ENCODE results near the gene AVL9.
"Not testable (repeated sequence)": the region's sequence is repeated elsewhere in the genome, so short reads cannot be mapped to it uniquely, and the experiment has no call there.

Gene AVL9

DNA sequence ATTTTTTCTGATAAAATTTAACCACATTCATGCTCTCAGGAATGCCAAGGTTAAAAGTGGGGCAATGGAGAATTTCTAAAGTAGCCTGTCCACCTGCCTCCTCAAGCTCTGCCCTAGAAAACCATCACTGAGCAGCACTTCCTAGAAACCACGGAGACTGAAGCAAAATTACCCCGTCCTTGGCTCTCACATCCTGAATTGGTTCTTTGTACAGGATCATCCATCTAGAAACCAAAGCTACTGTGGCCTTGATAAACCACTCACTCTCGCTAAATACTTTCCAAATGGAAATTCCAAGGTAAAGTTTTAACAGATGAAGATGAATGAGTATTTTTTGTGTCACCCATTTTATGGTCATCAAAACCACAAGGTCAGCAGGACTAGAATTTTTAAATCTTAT is 96.6 kb downstream of the AVL9 start:
- no peak for DNase-seq

DNA sequence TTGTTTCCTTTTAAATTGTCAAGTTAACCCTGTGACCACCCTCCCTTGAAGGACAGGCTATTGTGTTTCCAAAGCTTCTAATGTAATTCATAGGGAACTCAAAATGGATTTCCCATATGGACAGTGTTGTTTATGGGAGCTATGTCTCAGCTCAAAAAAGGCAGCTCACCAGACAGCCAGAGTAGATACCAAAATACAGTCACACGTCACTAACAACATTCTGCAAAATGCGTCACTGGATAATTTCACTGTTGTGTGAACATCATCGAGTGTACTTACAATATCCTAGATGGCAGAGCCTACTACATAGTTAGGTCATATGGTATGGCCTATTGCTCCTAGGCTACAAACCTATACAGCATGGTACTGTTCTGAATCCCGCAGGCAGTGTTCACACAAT is 97.4 kb downstream of the AVL9 start:
- no peak for DNase-seq

DNA sequence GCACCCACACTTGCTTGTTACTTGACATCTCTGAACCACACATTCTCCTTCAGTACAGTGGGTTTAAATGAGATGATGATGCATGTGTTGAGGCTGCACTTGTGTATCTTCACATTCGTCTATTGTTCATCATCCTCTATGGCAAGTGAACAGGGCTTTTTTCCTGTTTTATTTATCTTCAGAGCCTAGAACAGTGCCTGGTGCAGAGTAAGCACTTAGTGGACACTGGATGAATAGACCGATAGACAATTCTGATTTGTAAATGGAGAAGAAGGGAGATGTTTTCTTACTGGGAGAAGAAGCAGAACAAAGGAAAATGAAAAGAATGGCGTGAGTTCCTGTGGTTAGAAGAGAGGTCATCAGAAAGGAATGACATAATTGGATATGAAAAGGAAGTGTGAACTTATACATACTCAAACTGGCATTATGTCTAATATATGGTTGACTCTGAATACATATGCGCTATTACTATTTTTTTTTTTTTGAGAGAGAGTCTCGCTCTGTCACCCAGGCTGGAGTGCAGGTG is 99.7 kb downstream of the AVL9 start:
- DNase-seq, result no peak

DNA sequence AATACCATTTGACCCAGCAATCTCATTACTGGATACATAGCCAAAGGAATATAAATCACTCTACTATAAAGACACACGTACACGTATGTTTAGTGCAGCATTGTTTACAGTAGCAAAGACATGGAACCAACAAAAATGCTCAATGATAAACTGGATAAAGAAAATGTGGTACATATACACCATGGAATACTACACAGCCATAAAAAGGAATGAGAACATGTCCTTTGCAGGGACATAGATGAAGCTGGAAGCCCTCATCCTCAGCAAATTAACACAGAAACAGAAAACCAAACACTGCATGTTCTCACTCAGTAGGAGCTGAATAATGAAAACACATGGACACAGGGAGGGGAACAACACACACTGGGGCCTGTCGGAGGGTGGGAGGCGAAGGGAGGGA is 105.9 kb downstream of the AVL9 start:
- DNase-seq, result not testable (repeated sequence)

DNA sequence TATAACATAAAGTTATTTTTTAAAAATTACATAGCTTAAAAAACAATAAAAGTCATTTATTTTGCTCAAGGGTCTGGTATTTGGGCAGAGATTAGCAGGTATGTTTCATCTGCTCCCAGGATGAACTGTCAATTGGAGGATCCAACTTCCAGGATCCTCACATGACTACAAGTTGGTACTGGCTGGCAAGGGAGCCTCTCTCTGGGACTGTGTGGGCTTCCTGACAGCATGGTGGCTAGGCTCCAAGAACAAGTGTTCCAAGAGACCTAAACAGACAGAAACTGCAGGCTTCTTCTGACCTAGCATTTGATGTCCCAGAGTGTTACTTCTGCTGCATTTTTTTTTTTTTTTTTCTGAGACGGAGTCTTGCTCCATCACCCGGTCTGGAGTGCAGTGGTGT is 107.2 kb downstream of the AVL9 start:
- DNase-seq, result no peak

DNA sequence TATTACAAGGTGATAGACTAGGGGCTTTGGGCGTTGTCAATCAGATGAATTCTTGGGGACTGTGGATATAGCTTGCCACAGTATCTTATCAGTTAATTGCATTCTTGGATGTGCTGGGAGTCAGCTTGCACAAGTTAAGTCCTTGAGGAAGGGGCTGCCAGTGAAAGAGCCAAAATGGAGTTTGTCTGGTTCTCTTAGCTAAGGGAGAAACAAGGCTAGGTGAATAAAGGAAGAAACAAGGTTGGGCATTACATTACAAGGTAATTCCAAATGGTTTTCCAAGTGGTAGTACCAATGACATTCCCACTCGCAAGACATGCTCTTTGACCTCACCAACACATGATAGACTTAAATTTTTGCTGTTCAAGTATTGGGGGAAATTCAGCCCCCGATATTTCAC is 108.2 kb downstream of the AVL9 start:
- not testable (repeated sequence) for DNase-seq

DNA sequence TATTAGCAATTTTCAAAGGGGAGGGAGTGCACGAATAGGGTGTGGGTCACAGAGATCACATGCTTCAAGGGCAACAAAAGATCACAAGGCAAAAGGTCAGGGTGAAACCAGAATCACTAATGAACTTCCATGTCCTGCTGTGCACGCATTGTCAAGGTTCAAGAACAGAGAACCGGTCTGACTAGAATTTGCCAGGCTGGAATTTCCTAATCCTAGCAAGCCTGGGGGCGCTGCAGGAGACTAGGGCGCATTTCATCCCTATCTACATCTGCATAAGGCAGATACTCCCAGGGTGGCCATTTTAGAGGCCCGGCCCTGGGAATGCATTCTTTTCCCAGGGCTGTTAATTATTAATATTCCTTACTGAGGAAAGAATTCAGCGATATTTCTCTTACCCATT is 108.8 kb downstream of the AVL9 start:
- DNase-seq, result not testable (repeated sequence)

DNA sequence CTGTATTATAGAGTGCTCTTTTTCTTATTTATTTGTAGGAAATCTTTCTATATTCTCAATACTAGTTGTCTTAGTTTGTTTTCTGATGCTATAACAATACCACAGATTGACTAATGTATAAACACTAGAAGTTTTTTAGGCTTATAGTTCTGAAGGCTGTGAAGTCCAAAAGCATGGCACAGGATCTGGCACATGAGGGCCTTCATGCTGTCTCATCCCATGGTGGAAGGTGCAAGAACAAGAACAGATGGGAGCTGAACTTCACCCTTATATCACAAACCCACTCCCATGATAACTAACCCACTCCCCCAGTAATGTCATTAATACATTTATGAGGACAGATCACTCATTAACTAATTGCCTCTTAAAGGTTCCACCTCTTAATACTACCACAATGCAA is 109.7 kb downstream of the AVL9 start:
- DNase-seq, result no peak

DNA sequence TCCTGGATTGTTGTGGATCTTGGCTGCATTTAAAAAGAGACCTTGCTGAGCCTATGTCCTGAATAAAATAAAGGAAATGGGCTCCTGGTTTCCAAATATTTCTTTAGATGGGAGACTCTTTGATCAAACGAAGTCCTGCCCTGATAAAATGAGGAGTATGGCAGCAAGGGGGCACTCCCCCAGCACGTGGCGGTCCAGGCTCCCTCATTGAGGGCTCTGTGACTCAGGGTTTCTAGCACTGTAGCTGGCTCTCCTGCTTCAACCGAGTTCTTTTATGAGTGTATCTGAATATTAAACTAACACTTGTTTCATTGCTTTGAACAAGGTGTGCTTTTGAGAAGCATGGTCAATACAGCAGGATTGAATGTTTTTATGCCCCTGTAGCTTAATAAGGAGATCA is 114.2 kb downstream of the AVL9 start:
- DNase-seq, result no peak

DNA sequence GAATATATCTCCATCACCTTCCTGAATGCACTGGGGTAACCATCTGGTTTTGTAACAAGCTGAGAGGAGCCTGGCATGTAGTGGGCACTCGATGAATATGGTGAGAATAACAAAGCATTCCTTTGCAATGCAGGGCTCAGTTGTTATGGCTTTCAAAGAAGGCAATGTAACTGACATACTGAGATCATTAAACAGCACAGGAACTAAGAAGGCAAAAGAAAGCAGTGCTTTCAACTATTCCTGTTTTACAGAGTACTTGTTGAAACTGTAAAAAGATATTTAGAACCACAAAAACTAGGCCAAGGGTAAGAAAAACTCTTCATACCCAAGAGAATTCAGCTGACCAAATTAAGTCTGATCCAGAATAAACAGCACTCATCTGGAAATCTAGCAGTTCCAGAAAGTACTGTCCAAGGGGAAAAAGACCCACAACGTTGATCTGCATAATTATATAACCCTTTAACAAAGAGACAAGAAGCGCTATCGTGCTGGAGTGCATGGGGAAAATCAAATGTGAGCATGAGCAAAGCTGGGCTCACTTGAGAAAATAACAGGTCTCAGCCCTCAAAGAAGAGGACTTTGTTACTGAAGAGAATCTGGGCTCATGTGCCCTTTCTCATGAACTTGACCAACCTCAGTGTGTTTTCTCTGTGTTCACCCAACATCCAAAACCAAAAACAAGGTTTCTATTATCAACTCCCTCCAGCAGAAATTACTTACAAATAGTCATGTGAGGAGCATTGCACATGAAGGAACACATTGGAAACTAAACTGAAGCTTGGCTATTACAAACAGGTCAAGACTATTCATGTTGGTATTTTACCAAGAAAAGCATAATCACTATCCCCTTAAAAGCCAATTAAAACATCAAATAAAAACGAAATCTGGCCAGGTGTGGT is 116.2 kb downstream of the AVL9 start:
- DNase-seq, result no peak

DNA sequence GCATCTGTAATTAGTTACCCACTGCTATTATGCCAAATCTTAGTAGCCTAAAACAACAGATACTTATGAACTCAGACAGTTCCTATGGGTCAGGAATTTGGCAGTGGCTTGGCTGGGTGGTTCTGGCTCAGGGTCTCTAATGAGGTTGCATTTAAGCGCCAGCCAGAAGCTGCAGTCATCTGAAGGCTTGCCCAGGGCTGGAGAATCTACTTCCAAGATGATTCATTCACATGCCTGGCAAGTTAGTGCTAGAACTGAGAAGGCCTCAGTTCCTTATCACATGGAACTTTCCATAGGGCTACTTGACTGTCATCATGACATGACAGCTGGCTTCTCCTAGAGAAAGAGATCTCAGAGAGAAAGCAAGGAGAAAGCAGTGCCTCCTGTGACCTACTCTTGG is 121.3 kb downstream of the AVL9 start:
- no peak for DNase-seq

DNA sequence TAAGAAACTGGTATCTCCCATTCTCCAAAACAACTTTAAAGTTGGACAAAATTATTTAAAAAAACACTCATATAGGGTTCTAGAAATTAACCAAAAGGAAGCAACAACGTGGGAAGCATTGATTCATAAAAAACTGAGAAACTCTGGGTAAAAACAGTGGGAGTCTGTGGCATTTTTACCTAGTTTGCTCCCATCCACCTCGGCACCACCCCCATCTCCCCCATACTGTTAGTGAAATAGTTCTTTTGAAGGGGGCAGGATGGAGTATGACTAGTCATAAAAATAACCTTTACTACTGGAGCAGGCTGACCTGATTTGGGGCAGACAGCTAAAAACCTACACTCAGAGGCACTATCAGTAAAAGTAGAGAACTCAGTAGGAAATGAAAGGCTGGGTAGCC is 123.2 kb downstream of the AVL9 start:
- no peak for DNase-seq

DNA sequence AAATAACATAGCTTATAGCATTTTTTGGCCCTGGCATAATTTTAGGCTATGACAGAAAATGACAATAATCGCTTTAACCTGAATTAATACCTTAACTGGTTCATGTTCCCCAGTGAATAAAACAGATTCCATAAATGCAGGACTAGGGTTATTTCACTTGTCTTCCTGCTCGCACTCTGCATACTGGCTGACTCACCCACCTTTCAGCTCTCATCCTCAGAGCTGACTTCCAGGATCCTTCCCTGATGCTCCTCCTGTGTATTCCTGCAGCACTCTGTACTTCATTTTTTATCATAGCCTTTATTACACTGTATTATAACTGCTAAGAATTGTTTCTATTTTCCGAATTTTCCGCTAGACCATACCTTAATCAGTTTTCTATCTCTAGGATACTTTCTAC is 123.7 kb downstream of the AVL9 start:
- DNase-seq, result no peak

DNA sequence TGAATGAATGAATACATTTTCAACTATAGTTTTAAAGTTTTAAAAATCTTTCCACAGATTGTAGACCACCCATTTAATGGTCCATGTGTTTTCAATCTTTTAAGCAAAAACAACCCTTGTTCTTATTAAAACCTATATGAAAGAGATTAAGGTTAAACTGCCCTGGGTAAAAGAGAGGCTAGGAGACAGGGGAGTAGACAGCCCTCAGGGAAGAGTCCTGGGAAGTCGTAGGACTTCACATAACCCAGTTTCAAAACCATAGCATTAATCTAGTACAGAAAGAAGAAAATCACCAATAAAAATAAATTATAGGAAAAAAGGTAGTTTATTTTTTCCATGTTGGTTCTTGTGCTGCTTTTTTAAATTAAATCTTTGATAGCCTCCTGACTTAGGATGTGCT is 124.1 kb downstream of the AVL9 start:
- DNase-seq, result not testable (repeated sequence)

DNA sequence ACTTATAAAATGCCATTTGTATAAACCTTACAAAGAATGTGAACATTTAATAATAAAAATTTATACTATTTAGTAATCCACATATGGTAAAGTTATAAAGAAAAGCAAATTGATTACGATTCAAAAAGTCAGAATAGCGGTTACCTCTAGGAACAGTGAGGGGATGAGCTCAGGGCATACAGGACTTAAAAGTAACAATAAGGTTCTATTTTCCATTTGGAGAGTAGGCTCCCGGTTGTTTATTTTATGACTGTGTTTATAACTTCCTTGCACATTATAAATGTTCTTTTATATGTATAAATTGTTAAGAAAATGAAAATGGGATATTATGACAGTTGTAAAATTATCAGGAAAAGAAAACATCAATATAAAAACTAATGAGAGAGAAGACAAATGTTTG is 135.7 kb downstream of the AVL9 start:
- no peak for DNase-seq

DNA sequence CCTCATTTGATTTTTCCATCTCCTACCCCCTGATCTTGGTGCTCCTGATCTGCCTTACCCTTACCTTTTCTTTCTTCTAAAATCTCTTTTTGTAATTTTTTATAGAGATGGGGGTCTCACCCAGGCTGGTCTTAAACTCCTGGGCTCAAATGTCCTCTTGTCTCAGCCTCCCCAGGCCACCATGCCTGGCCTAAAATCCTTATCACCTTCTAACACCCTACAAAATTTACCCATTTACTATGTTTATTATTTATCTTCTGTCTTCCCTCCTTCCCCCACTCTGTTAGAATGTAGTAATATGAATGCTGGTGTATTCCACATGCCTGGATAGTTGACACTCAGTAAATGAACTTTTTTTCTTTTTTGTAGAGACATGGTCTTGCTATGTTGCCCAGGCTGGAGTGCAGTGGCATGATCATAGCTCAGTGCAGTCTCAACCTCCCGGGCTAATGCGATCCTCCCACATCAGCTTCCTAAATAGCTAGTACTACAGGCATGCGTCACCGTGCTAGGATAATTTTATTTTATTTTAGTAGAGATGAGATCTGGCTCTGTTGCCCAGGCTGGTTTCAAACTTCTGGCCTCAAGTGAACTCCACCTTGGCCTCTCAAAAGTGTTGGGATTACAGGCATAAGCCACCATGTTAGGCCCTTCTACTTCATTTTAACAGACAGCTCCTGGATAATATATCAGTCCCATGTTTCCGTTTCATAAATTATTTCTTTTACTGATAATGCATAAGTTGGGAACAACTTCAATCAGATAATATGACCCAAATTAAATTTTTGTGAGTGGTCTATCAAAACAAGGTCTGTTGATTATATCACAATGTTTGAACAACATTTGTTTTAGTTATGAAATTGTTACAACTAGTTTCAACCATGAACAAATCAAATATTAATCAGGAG is 136.6 kb downstream of the AVL9 start:
- not testable (repeated sequence) for DNase-seq

DNA sequence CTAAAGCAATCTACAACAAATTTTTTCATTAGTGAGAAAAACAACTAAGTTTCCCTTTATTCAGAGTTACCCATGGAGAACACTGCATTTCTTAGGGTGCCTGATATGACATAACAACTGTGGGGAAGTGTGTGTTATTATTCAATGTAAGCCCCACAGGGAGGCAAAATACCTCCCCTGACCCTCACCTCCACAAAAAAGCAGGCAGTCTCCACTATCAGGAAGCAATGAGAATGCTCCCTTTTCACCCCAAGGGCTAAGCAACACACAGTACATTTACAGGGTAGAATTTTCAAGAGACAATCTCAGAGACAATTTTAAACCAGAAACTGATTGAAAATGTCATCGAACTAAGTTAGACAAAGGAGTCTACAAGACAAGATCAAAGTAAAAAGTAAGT is 138.2 kb downstream of the AVL9 start:
- not testable (repeated sequence) for DNase-seq

DNA sequence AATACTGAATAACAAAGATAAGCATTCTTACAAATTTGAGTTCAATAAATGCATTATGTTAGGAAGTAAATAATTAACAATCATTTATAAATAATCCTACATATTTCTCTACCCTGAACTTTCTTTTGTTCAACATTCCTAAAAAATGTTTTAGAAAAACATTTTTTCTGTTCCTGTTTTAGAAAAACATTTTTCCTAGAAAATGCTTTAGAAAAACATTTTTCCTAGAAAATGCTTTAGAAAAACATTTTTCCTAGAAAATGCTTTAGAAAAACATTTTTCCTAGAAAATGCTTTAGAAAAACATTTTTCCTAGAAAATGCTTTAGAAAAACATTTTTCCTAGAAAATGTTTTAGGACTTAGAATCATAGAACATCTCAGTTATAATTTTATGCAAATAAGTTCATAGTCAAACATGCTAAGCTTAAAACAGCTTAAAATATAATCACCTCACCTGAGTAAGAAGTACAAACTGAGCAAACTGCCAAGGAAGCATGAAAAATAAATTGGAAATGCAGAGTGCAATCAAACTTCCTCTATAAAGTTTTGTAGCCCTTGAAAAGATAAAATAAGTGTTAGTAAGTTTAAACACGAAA is 139.6 kb downstream of the AVL9 start:
- not testable (repeated sequence) for DNase-seq

DNA sequence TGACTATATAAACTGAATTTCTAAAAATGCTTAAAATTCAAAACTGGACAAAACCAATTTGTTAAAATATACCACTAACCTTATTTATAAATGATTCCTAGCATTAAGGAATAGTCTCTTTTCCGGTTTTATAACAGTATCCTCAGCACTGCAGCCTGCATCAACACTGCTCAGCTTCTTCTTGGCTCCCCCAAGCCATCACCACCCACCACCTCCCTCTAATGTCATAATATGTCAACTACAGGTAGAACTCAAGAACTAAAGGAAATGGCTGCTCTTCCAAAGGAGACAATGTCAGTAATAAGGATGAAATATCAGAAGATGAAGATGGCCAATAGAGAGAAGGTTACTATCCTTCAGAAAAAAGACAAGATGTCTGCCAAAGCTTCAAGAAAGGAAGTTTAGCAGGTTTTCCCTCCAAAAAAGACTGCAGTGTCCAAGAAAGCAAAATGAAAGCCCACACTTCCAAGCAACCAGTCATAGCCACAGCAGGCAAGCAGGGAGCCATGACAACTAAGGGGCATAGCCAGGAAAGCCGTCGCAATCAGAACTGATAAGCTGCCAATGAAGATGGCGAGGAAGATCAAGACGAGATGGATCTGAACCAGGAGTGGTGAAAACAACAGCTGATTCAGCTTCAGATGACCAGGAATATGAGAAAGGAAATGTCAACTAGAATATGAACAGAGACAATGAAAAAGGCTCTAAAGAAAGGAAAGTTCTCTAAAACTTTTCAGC is 141.6 kb downstream of the AVL9 start:
- DNase-seq, result not testable (repeated sequence)

DNA sequence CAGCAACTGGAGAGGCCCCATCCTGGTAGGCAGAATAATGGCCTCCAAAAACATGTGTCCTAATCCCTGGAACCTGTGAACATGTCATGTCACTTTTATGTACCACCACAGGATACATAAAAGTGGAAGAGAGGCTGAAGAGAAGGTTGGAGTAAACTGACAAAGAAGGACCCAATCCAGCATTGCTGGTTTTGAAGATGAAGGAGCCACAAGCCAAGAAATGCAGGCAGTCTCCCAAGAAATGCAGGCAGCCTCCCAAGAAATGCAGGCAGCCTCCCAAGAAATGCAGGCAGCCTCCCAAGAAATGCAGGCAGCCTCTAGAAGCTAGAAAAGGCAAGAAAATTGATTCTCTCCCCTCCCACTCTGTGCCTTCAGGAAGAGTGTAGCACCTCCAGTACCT is 142.3 kb downstream of the AVL9 start:
- not testable (repeated sequence) for DNase-seq
